H1 (cell line): ENCODE results near the gene CCDC88C. TPM values are rescaled to one million over a fixed set of nuclear protein-coding genes. Genes with fewer than 3 reads are reported as not detected.

Source experiments
- CTCF ChIA-PET: fragments of 300-600 bp; sonication (Branson Sonifier 250); formaldehyde crosslinking; loops from one replicate; lab custom pipeline; 2021; ENCODE audit not compliant: partially characterized antibody; lab: Charles Lee
- POLR2A ChIA-PET: fragments of 300-600 bp; sonication (Branson Sonifier 250); formaldehyde crosslinking; loops from one replicate; lab custom pipeline; 2021; ENCODE audit warnings: inconsistent platforms; ENCODE audit not compliant: partially characterized antibody; lab: Charles Lee
- DNase-seq, 2 experiments: peaks; one replicate each; pipeline versions ENCODE4 v3.0.0 to v3.0.0-alpha.2; 2010 to 2022; ENCODE audit warnings: low spot score in 2 of 2, low read depth in 1 of 2, mixed read lengths in 1 of 2
- FAIRE-seq: peaks from 2 replicates; lab custom pipeline; 2011; peaks lifted over from hg19 to GRCh38; lab: Jason Lieb, UNC
- H2AFZ ChIP-seq: 2 replicates; pipeline ENCODE4 v1.8.1; 2012; ENCODE audit warnings: low read length, inconsistent platforms
- H2AK5ac ChIP-seq: 2 replicates; pipeline ENCODE4 v1.6.1; 2013; ENCODE audit warnings: low read depth, low read length
- H2BK120ac ChIP-seq: replicated peaks from 2 replicates; pipeline ENCODE3; 2013; ENCODE audit warnings: low read depth, low read length, inconsistent platforms
- H2BK12ac ChIP-seq: 2 replicates; pipeline ENCODE4 v1.6.1; 2013; ENCODE audit warnings: low read depth, low read length
- H2BK15ac ChIP-seq: 2 replicates; pipeline ENCODE4 v1.6.1; 2013; ENCODE audit warnings: low read length
- H2BK20ac ChIP-seq: 2 replicates; pipeline ENCODE4 v1.6.1; 2013; ENCODE audit warnings: low read length
- H2BK5ac ChIP-seq: 2 replicates; pipeline ENCODE4 v1.6.1; 2013; ENCODE audit warnings: low read depth, low read length
- H3K14ac ChIP-seq: 2 replicates; pipeline ENCODE4 v1.6.1; 2013; ENCODE audit warnings: inconsistent platforms; ENCODE audit not compliant: insufficient read length
- H3K18ac ChIP-seq: 2 replicates; pipeline ENCODE4 v1.6.1; 2013; ENCODE audit warnings: low read length; ENCODE audit errors: extremely low read depth
- H3K23ac ChIP-seq: 2 replicates; pipeline ENCODE4 v1.6.1; 2013; ENCODE audit warnings: inconsistent platforms; ENCODE audit not compliant: insufficient read length
- H3K23me2 ChIP-seq: 2 replicates; pipeline ENCODE4 v1.6.1; 2013; ENCODE audit warnings: low read depth, low read length
- H3K27ac ChIP-seq: 2 replicates; pipeline ENCODE4 v1.6.1; 2011; ENCODE audit warnings: low read depth, low read length, inconsistent platforms
- H3K27me3 ChIP-seq, 4 experiments: replicated peaks in 1 of 4; 1 replicate in 1 of 4; 2 replicates in 3 of 4; pipeline versions ENCODE4 v1.6.1 to v1.8.1; 2011 to 2013; ENCODE audit warnings: low read length in 3 of 4, mild to moderate bottlenecking in 3 of 4, inconsistent platforms in 2 of 4, mixed read lengths in 2 of 4, moderate library complexity in 1 of 4; ENCODE audit not compliant: control insufficient read depth in 3 of 4, insufficient read depth in 3 of 4; ENCODE audit errors: extremely low read depth in 1 of 4
- H3K36me3 ChIP-seq, 4 experiments: 2 replicates each; pipeline versions ENCODE4 v1.6.1 to v1.8.1; 2011 to 2013; ENCODE audit warnings: mild to moderate bottlenecking in 4 of 4, low read length in 3 of 4, moderate library complexity in 2 of 4, control low read depth in 1 of 4, inconsistent platforms in 1 of 4; ENCODE audit not compliant: insufficient read depth in 4 of 4, control insufficient read depth in 2 of 4
- H3K4ac ChIP-seq: replicated peaks from 2 replicates; pipeline ENCODE3; 2013; ENCODE audit warnings: low read length, low read depth, mixed read lengths, inconsistent platforms; ENCODE audit not compliant: insufficient read length
- H3K4me1 ChIP-seq, 4 experiments: replicated peaks in 1 of 4; 1 replicate in 1 of 4; 2 replicates in 3 of 4; pipeline versions ENCODE4 v1.6.1 to v1.8.1; 2011 to 2013; ENCODE audit warnings: low read length in 3 of 4, inconsistent platforms in 2 of 4, mixed read lengths in 1 of 4; ENCODE audit not compliant: insufficient read depth in 4 of 4, control insufficient read depth in 3 of 4
- H3K4me2 ChIP-seq, 2 experiments: 2 replicates each; pipeline versions ENCODE4 v1.6.1 to v1.8.1; 2011 to 2013; ENCODE audit warnings: low read depth in 2 of 2, low read length in 2 of 2, control low read depth in 1 of 2, inconsistent platforms in 1 of 2, mild to moderate bottlenecking in 1 of 2; ENCODE audit not compliant: insufficient read depth in 1 of 2
- H3K4me3 ChIP-seq, 4 experiments: fragments of 200-600, 300-600 bp in 1 of 4; sonication (generic), shearing (Covaris generic), sonication (Bioruptor Twin) in 1 of 4; 2 replicates each; pipeline versions ENCODE4 v1.5.1 to v1.8.1; 2011 to 2016; ENCODE audit warnings: low read length in 4 of 4, low read depth in 3 of 4, control low read depth in 2 of 4, inconsistent platforms in 2 of 4, mild to moderate bottlenecking in 2 of 4, mixed read lengths in 1 of 4, moderate library complexity in 1 of 4; ENCODE audit not compliant: insufficient read depth in 2 of 4; ENCODE audit errors: extremely low read depth in 1 of 4
- H3K56ac ChIP-seq: replicated peaks from 2 replicates; pipeline ENCODE3; 2013; ENCODE audit warnings: low read depth, mild to moderate bottlenecking, mixed read lengths, low read length, inconsistent platforms; ENCODE audit not compliant: insufficient read length
- H3K79me1 ChIP-seq: 2 replicates; pipeline ENCODE4 v1.6.1; 2013; ENCODE audit warnings: low read depth, low read length, control low read depth
- H3K79me2 ChIP-seq, 2 experiments: 2 replicates each; pipeline versions ENCODE4 v1.6.1 to v1.8.1; 2012 to 2013; ENCODE audit warnings: low read length in 2 of 2, mild to moderate bottlenecking in 2 of 2, inconsistent platforms in 1 of 2; ENCODE audit not compliant: insufficient read depth in 2 of 2, control insufficient read depth in 1 of 2
- H3K9ac ChIP-seq, 4 experiments: replicated peaks in 1 of 4; 1 replicate in 1 of 4; 2 replicates in 3 of 4; pipeline versions ENCODE4 v1.6.1 to v1.8.1; 2011 to 2013; ENCODE audit warnings: low read depth in 3 of 4, low read length in 3 of 4, control low read depth in 2 of 4, mild to moderate bottlenecking in 2 of 4, moderate library complexity in 2 of 4, inconsistent platforms in 1 of 4; ENCODE audit errors: extremely low read depth in 1 of 4
- H3K9me3 ChIP-seq, 2 experiments: 2 replicates each; pipeline versions ENCODE4 v1.6.1 to v1.8.1; 2012 to 2013; ENCODE audit warnings: mild to moderate bottlenecking in 2 of 2, moderate library complexity in 2 of 2, control low read depth in 1 of 2, inconsistent platforms in 1 of 2, low read depth in 1 of 2, low read length in 1 of 2, mixed read lengths in 1 of 2; ENCODE audit not compliant: insufficient read depth in 2 of 2
- H4K20me1 ChIP-seq, 2 experiments: replicated peaks in 1 of 2; 2 replicates each; pipeline versions ENCODE3 to v1.8.1; 2011 to 2013; ENCODE audit warnings: inconsistent platforms in 2 of 2, low read length in 2 of 2, mild to moderate bottlenecking in 1 of 2; ENCODE audit not compliant: insufficient read depth in 2 of 2, control insufficient read depth in 1 of 2
- H4K5ac ChIP-seq: 2 replicates; pipeline ENCODE4 v1.6.1; 2013; ENCODE audit warnings: low read length, low read depth, mixed read lengths, inconsistent platforms; ENCODE audit not compliant: insufficient read length
- H4K8ac ChIP-seq: 2 replicates; pipeline ENCODE4 v1.8.0; 2013; ENCODE audit warnings: mild to moderate bottlenecking, moderate library complexity, low read length, inconsistent platforms; ENCODE audit not compliant: insufficient read depth; ENCODE audit errors: extremely low read depth
- H4K91ac ChIP-seq: replicated peaks from 2 replicates; pipeline ENCODE3; 2013; ENCODE audit warnings: low read length, mixed read lengths, inconsistent platforms; ENCODE audit not compliant: insufficient read length
- ATF3 ChIP-seq: IDR thresholded peaks from 2 replicates; pipeline ENCODE4 v1.6.1; 2011; ENCODE audit warnings: low read depth, mild to moderate bottlenecking, low read length; ENCODE audit not compliant: insufficient read depth
- BRCA1 ChIP-seq: IDR thresholded peaks from 2 replicates; pipeline ENCODE4 v1.6.1; 2012; ENCODE audit warnings: low read depth, low read length, improper control_type of control experiment
- CHD2 ChIP-seq: IDR thresholded peaks from 2 replicates; pipeline ENCODE4 v1.6.1; 2012; ENCODE audit warnings: low read length, improper control_type of control experiment
- CREB1 ChIP-seq: IDR thresholded peaks from 2 replicates; pipeline ENCODE4 v1.6.1; 2012; ENCODE audit warnings: inconsistent platforms
- CTBP2 ChIP-seq: IDR thresholded peaks from 2 replicates; pipeline ENCODE4 v1.7.0; 2011; ENCODE audit warnings: borderline replicate concordance, mild to moderate bottlenecking, moderate library complexity, mixed read lengths, low read length; ENCODE audit not compliant: insufficient read depth, insufficient read length
- GABPA ChIP-seq: IDR thresholded peaks from 2 replicates; pipeline ENCODE4 v1.6.1; 2011; ENCODE audit warnings: mild to moderate bottlenecking, low read length, moderate library complexity, borderline replicate concordance; ENCODE audit not compliant: insufficient read depth
- GTF2F1 ChIP-seq: IDR thresholded peaks from 2 replicates; pipeline ENCODE4 v1.6.1; 2012; ENCODE audit warnings: low read depth, low read length, improper control_type of control experiment, borderline replicate concordance
- HDAC6 ChIP-seq: IDR thresholded peaks from one replicate; pipeline ENCODE4 v1.7.1; 2012; ENCODE audit warnings: low read depth, mild to moderate bottlenecking, inconsistent platforms, low read length, moderate library complexity
- NRF1 ChIP-seq: IDR thresholded peaks from 2 replicates; pipeline ENCODE4 v1.6.1; 2011; ENCODE audit warnings: mild to moderate bottlenecking, low read depth, low read length, improper control_type of control experiment
- RXRA ChIP-seq: IDR thresholded peaks from 2 replicates; pipeline ENCODE4 v1.6.1; 2011; ENCODE audit warnings: low read depth, mild to moderate bottlenecking, low read length, moderate library complexity; ENCODE audit not compliant: insufficient read depth
- SAP30 ChIP-seq: fragments of 300-600 bp; sonication (generic); IDR thresholded peaks from 2 replicates; pipeline ENCODE4 v1.7.1; 2012; ENCODE audit warnings: low read length, moderate library complexity, mild to moderate bottlenecking, inconsistent platforms; ENCODE audit not compliant: insufficient read depth, insufficient replicate concordance
- SIN3A ChIP-seq, 2 experiments: IDR thresholded peaks in 1 of 2; conservative IDR thresholded peaks in 1 of 2; 2 replicates each; pipeline ENCODE4 v1.6.1; 2011 to 2012; ENCODE audit warnings: low read length in 2 of 2, improper control_type of control experiment in 1 of 2, low read depth in 1 of 2, mild to moderate bottlenecking in 1 of 2
- SP4 ChIP-seq: IDR thresholded peaks from 2 replicates; pipeline ENCODE4 v1.6.1; 2012; ENCODE audit warnings: low read length, inconsistent platforms
- TAF1 ChIP-seq: IDR thresholded peaks from 2 replicates; pipeline ENCODE4 v1.6.1; 2011; ENCODE audit warnings: mild to moderate bottlenecking, low read depth, low read length
- WGBS, 2 experiments: shearing (Covaris generic) in 1 of 2; methylation state at CpG; one replicate each; pipeline versions ENCODE4 v1.1.6 to v1.1.7; 2013 to 2015; ENCODE audit warnings: low lambda C conversion rate in 2 of 2, mixed read lengths in 2 of 2, inconsistent platforms in 1 of 2, low coverage in 1 of 2, missing lambda C conversion rate in 1 of 2; ENCODE audit not compliant: insufficient replicate concordance in 2 of 2, insufficient coverage in 1 of 2, insufficient read length in 1 of 2; ENCODE audit errors: extremely low coverage in 1 of 2, missing lambda C conversion rate in 1 of 2; 5-methylcytosine and 5-hydroxymethylcytosine counted together
- polyA plus RNA-seq, 7 experiments: library from polyadenylated mRNA; depleted of rRNA in 3 of 7; stranded (reverse) in 5 of 7; unstranded in 2 of 7; fragments of >200 nt in 5 of 7; fragments of 200-250 nt in 2 of 7; gene quantifications; 1 replicate in 5 of 7; 2 replicates in 1 of 7; 4 replicates in 1 of 7; pipeline versions ENCODE4 v1.2.1 to v1.2.3, GENCODE V29; 2011 to 2013; ENCODE audit warnings: missing spikeins in 2 of 7, mixed read lengths in 2 of 7
- total RNA-seq: library from RNA; stranded (reverse); fragmentation: NEBNext Ultra II Directional; extraction: Animal tissue kit (Norgen Biotek cat#: 25700); gene quantifications from 2 replicates; pipeline ENCODE4 v1.2.1, GENCODE V29; 2021

The CCDC88C gene
- total and polyA plus RNA-seq, 2 of the 8 experiments (the other 6 are each of a cell fraction or from before 2014, with no cell fraction given) = 10.3 to 57.7 TPM

- Histone ChIP-seq H3K27me3 (no peaks in the 10 kb centered on the region), H2BK20ac (no peak overlapping the region)
- WGBS, 2 experiments = 95% methylated on average over 14 of the region's 14 CpGs; no CpG with 5 or more reads in 1 of the 2 experiments
- TF ChIP-seq SAP30 (no peak), SIN3A (conservative IDR thresholded peaks at IDR 0.05 in 1 of 2, IDR thresholded peaks at IDR 0.05 in 1 of 2; ENCODE audit: low read depth in 1 of 2, low read length in 2 of 2) (no peak), HDAC6 (no peak), RXRA (no peak), BRCA1 (no peak), GTF2F1 (no peak), GABPA (no peak), ATF3 (no peak), CTBP2 (no peak), NRF1 (no peak), CREB1 (no peak), SP4 (no peak), TAF1 (no peak), CHD2 (no peak)
Measured at GRCh38 chr14:91313852-91314251, 103.8 kb downstream of the CCDC88C start.

More at GRCh38 chr14:91313852-91314251, 103.8 kb downstream of the CCDC88C start:
- DNase-seq (no peak), FAIRE-seq (no peak)
- Histone ChIP-seq H3K4me1 (no peaks in the 10 kb centered on the region), H2BK5ac (no peak overlapping the region; the same call in 1 of the 2 replicates), H3K9me3 (peaks cover 17 to 27% of the 10 kb centered on the region in 2 experiments), H3K18ac (no peak overlapping the region), H3K23ac (no peak overlapping the region), H2BK12ac (no peak overlapping the region), H3K36me3 (peaks cover 31 to 43% (median 42%) of the 10 kb centered on the region in 4 experiments; a peak in 7 of 8 replicates), H3K14ac (no peak overlapping the region), H3K27ac (no peak overlapping the region), H4K20me1 (peaks cover 0 to 2% of the 10 kb centered on the region in 2 experiments), H2BK120ac (no peak overlapping the region), H3K56ac (no peak overlapping the region), H2AFZ (no peak overlapping the region), H3K9ac (no peak overlapping the region), H2AK5ac (no peak overlapping the region), H2BK15ac (no peak overlapping the region), H3K4me2 (no peak overlapping the region), H3K4ac (no peak overlapping the region), H4K91ac (no peak overlapping the region), H4K8ac (no peak overlapping the region; the same call in 1 of the 2 replicates), H3K79me2 (no peaks in the 10 kb centered on the region), H3K23me2 (no peaks in the 10 kb centered on the region), H4K5ac (no peak overlapping the region), H3K79me1 (no peaks in the 10 kb centered on the region), H3K4me3 (no peak overlapping the region)
- ChIA-PET POLR2A (interaction anchor here (0.6 kb wide), 1 partner anchor 260 kb away, joined by 3 read pairs; no protein-coding TSS in a partner anchor), CTCF (interaction anchor here (1.1 to 8.2 kb wide), 4 partner anchors 12 to 113 kb away, joined by 3 to 51 read pairs (median 4); no protein-coding TSS in a partner anchor)
